HG03460 (cell line): ENCODE data around the gene CCDC93.

Experiments used
- ATAC-seq: cut with Tn5 transposase; IDR thresholded peaks from one replicate; pipeline ENCODE4 v1.9.1; 2021; ENCODE audit not compliant: unreplicated experiment

Gene CCDC93

GRCh38 chr2:117921520-117921919 lies 92.3 kb downstream of the CCDC93 start:
- ATAC-seq = no peak

DNA sequence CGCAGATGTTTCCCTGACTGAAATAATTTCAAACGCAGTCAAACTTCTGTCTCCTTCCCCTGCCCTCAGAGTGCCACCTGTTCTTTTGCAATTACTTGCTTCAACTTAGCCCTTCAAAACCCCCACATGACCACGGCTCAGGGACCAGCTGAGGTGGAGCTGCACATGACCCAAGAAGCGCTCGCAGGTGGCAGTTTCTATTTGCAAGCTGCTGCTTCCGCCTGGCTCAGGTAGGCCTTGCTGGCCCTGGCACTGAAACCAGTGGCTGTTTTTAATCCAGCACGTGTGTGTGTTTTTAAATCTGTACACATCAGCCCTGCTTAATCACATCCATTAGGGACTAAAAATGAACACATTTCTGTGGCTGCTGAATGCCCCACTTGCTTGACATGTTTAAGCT lies 95.3 kb downstream of the CCDC93 start:
- ATAC-seq = no peak

- no peak for ATAC-seq
These were observed 96.5 kb downstream of the CCDC93 start for GRCh38 chr2:117917223-117917917.

DNA sequence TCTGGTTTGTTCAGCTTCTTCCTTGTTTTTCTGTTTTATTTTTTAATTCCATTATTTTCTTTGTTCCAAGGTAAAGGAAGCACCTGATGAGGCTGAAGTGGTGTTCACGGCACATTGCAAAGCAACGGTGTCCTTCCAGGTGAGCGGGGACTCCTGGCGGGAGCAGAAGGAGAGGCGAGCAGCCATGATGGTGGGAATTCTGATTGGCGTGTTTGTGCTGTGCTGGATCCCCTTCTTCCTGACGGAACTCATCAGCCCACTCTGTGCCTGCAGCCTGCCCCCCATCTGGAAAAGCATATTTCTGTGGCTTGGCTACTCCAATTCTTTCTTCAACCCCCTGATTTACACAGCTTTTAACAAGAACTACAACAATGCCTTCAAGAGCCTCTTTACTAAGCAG lies 110.9 kb downstream of the CCDC93 start:
- ATAC-seq = no peak

DNA sequence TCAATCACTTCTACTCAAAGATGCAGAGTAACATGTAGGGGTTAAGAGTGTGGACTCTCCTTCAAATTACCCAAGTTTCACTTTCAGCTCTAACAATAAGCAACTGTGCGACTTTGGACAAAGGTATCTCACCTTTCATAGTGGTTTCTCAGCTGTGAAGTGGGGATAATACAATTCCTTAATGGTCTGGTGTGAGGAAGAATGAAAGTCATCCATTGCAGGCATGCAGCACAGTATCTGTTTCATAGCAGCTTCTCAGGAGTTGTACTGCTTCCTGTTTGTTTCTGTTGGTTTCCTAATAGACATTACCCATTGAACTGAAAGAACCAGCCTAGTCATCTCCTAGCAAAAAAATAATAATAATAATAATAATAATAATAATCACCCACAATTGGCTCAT lies 125.0 kb downstream of the CCDC93 start:
- no peak for ATAC-seq

GRCh38 chr2:117885308-117885707 lies 128.6 kb downstream of the CCDC93 start:
- no peak for ATAC-seq

DNA sequence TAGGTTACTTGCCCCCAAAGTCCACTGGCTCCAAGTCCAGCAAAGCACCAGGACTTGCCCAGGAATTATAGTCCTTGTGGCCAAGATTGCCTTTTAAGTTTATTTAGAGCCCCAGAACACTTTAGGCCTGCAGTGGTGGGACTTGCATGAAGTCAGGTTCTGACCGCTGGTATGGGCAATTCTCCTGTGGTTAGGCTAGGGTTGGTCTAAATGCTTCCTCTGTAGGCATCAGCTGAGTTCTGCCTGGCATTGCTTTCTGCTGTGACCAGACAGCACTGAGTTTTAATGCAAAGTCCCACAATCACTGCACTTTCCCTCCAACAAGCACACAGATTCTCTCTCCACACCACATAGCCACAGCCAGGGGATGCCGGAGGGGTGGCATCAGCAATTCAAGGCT lies 134.9 kb downstream of the CCDC93 start:
- no peak for ATAC-seq

DNA sequence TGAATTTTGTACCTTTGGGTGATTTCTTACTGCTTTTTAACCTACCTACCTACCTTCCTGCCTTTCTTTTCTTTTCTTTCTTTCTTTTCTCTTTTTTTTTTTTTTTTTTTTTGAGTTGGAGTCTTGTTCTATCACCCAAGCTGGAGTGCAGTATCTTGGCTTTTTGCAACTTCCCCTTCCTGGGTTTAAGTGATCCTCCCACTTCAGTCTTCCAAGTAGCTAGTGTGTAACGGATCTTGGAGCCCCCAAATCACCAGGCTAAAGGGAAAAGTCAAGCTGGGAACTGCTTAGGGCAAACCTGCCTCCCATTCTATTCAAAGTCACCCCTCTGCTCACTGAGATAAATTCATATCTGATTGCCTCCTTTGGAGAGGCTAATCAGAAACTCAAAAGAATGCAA lies 138.1 kb downstream of the CCDC93 start:
- no peak for ATAC-seq
